Measurements from ENCODE around the gene REX1BD.
"Not testable (repeated sequence)": the region's sequence is repeated elsewhere in the genome, so short reads cannot be mapped to it uniquely, and the experiment has no call there.

The REX1BD gene

GRCh38 chr19:18580311-18580710, 8.3 kb upstream of the REX1BD start:
- no peak for DNase-seq

DNA sequence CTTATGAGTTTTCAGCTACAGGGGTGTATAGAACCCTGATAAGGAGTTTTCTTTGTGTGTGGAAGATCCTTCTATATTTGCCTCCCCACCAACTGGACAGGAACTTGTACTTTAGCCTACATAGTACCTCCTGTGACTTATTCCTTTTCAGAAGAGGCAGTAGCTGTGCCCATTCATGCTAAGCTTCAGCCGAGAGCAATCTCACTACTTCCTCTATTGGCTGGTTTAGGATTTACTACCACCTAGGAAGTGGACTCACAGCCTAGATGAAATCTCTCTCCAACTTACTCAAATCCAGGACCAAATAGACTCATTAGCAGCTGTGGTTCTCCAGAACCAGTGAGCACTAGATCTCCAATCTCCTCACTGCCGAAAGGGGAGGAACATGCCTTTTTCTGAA, 2.3 kb upstream of the REX1BD start:
- DNase-seq, result no peak

DNA sequence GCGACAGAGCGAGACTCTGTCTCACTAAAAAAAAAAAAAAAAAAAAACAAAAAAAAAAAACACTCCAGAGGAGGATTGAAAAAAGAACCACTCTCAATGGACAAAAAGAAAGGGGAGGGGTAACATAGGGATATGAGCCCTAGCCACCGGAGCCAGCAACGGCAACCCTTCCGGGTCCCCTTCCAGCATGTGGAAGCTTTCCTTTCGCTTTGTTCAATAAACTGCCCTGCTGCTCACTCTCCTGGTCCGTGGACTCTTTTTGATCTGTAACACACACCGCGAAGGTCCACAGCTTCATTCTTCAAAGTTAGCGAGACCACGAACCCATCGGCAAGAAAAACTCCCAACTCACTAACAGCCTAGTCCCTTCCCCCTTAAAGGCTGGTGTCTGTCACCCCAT, 1.0 kb upstream of the REX1BD start:
- no peak for DNase-seq

DNA sequence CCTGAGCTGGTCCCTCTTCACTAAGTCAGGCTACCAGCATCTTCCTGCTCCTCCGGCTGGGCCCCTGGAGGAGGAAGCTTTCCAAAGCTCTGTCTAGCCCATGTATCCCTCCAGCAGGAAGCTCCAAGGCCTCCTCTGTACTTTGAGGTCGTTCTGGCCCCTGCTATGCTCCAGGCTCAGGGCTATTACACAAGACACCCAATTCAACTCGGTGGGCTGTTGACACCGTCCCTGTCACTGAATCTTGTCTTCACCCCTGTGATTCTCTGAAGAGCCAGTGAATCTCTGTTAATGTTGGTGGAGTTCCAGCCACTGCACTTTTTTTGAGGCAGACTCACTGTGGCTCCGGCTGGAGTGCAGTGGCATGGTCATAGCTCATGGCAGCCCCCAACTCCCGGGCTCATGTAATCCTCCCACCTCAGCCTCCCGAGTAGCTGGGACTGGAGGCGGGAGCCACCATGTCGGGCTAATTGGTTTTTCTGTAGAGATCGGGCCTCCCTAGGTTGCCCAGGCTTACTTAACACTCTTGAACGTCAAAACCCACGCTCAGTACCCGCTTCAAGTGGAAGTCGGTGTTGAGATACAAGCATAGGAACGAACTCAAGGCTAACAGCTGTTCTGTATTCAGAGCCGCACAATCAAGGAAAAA, 512 bp upstream of the REX1BD start:
- peak; percentile 76 for DNase-seq

DNA sequence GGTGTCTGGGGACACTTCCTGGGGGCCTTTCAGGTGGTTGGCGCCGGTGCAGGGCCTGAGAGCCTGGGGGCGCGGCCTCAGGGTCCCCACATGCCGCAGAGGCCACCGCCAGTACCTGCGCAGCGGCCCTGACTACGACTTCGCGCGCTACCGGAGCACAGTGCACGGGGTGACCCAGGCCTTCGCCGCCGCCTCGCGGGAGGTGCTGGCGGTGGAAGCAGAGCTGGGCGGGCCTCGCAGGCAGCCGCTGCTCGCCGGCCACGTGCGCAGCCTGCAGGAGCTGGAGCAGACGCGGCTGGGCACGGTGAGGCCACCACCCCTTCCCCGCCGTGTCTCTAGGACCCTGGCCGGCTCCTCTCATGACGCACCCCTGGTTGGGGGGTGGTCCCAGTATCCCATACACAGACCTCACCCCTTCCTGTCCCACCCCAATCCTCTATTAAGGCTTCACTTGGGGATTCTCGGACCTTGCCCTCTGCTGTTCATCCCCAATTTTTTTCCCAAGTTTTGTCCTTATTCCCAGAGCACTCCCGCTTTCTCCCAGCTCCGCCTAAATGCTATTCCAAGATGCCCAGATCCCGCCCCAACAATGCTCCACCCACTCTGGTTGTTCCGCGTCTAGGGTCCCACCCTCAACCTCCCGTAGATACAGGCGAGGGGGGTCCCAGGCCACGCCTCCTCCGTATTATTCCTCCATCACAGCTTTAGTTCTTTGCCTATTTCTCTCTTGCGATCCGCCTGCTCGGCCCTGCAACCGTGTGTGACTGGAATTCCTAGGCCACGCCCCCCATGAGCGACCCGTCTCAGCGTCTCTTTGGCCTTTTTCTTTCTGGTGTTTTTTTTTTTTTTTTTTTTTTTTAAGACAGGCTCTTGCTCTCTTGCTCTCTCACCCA, 1.0 kb downstream of the REX1BD start:
- peak; percentile 84 for DNase-seq

DNA sequence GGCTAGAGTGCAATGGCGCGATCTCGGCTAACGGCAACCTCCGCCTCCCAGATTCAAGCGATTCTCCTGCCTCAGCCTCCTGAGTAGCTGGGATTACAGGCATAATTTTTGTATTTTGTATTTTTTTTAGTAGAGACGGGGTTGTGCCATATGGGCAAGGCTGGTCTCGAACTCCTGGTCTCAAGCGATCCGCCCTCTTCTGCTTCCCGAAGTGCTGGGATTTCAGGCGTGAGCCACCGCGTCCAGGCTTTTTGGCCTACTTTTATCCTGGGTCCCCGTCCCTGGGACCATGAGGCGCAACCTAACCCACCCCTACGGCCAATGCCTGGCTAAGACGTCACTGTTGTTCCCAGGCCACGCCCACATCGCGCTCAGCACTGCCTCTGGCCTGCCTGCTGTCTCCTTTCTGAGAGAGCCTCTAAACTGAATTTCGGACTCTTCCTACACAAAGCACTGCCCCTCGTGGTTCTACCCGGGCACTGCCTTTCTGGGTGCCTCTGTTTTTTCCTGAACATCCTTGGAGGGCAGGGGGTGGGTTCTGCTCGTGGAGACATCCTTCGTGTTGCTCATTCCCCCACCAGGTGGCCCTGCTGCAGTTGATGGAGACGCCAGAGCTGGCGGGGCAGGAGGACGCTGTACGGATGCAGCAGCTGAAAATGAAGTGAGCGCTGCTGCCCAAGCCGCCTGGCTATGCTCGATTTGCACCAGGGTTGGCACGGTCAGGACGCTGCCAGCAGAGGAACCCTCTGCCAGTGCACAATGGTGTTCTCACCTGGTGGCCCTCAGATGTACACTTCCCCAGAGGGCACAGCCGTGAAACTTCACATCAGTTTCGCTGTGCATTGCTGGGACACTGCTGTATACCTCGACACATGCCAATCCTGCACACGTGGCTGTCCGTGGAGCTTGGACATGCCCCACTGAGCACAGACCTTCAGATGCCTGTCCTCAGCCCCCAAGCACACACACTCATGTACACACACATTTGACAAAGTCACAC, 2.0 kb downstream of the REX1BD start:
- peak; percentile 98 for DNase-seq

DNA sequence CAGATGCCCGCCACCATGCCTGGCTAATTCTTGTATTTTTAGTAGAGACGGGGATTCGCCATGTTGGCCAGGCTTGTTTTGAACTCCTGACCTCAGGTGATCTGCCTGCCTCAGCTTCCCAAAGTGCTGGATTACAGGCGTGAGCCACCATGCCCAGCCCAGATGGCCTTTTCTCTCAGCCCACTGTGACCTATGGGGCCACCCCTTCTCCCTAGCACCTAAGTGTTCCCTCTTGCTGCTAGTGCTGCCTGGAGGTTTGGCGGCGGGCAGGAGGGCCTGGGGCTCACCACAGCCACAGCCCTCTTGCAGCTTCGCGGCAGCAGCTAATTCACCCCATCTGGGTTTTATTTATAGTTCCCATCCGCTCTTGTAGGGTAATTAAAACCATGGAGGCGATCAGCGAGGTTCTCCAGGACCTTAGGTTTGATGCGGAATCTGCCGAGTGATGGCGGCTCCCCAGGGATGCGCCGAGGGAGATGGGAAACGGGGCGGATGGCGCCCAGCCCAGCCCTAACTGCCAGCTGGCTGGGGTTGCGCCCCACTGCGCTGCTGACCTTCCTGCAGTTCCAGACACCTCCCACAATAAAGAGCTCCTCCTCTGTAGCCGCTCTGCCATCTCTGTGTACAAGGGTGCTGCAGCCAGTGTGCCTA, 3.3 kb downstream of the REX1BD start:
- DNase-seq, result no peak

- not testable (repeated sequence) for DNase-seq
Measured at GRCh38 chr19:18592732-18593131, 4.1 kb downstream of the REX1BD start.

DNA sequence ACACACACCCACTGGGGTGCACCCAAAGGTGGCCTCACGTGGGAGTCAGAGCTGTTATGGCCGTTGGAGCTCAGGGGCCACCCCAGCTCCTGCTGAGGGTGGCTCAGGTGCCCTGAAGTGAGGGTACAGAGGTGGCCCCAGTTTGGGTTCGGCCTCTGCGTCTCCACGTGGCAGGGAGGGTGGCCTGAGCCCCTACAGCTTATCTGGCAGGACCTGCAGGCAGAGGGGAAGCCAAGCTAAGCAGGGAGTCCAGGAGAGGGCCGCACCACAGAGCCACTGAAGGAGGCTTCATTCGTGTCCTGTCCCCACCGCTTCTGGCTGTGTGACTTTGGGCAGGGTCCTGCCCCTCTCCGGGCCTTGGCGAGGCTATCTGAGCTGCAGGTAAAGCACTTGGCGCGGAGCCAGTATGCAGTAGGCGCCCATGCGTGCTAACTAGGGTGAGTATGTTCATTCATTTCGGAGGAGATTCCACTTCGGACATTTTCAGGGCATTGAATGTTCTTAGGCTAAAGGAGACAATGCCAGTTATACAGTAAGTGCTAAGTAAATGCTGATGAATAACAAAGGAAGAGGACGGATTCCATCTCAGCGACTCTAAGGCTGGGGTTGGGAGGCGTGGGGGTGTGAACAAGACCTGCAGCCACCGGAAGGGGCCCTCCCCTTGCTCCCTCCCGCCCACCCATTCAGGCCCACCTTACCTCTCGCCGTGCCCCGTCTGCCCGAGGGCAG, 4.9 kb downstream of the REX1BD start:
- DNase-seq, result no peak

DNA sequence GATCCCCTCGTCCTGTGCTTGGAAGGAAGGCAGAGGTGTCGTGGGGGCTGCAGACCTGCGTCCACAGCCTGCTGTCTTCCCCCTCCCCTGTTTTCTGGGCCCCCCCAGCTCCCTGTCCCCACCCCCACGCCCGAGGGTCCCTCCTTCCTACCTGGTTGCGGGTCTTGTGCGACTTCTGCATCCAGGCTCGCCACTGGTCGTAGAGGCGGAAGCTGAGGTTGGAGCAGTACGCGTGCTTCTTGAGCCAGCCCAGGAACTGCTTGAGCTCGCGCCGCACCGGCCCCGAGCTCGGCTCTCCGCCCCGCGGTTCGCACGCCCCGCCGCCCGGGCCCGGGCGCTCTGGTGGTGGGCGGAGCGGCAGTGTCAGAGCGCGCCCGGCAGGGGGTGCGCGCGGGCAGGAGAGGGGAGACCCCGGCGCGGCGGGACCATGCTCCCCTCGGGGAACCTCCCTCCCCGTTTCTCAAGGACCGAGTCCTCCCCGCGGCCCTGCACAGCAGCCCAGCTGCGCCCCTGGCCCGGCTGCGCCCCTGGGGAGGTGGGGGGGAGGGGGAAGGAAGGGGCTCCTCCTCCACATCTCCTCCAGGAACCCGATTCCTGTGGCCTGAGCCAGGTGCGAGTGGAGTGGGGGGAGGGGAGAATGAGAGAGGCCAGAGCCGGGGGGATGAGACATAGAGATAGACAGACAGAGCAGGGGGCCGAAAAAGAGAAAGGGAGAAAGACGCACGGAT, 5.7 kb downstream of the REX1BD start:
- DNase-seq, result no peak

DNA sequence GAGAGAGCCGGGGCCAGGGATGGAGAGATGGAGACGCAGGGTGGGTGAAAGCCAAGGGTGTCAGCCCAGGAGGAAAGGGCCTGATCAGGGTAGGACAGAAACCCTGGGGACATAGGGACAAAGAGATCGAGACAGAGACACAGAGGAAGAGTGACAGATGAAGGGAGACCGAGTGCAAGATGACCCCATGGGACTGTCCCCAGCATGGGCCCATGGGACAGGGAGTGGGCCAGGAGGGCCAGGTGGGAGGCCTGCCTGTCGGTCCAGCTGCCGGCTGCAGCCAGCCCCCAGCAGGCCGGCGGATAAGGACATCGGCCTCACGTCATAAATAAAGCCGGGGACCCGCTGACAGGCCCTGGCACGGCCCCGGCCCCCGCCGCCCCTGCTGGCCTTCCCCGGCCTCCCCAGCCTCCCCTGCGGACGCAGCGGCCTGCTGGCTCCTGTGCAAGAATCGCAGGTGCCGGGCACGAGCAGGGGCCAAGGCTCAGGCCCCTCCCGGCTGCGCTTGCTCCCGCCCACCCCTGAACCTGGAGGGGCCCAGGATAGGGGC, 6.3 kb downstream of the REX1BD start:
- DNase-seq, result peak; percentile 23

DNA sequence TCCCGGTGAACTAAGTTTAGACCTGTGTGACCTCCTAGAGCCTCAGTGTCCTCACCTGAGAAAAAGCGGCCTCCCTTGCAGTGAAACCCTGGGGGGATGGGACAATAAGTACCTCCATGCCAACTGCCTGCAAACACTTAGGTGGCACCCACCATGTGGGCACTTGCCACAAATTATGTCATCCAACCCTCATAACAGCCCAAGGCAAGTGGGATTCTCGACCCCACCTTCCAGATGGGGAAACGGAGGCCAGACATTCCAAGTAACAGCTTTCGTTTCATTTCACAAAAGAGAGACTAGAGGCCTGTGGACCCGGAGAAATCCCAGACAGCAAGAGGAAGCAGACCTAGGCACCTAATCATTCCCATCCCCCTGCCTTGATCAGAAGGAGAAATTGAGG, 6.9 kb downstream of the REX1BD start:
- no peak for DNase-seq

DNA sequence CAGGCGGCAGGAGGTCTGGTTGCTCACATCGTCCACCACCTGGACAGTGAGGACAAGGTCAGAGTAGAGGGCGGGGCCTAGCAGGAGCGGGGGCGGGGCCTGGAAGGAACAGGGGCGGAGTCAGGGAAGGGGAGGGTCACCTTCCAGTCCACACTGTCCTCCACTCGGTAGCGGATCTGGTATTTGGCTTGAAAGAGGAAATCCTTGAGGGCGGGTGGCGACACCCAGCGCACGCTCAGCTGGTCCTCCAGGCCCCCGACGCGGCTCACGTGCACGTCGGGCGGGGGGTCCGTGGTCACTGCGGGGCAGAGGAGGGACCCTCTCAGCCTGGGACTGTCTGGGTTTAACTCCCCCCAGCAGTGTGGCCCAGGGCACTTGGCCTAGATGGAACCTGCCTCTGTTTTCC, 8.2 kb downstream of the REX1BD start:
- DNase-seq, result peak; percentile 78

GRCh38 chr19:18597809-18598660, 9.4 kb downstream of the REX1BD start:
- DNase-seq, result no peak

DNA sequence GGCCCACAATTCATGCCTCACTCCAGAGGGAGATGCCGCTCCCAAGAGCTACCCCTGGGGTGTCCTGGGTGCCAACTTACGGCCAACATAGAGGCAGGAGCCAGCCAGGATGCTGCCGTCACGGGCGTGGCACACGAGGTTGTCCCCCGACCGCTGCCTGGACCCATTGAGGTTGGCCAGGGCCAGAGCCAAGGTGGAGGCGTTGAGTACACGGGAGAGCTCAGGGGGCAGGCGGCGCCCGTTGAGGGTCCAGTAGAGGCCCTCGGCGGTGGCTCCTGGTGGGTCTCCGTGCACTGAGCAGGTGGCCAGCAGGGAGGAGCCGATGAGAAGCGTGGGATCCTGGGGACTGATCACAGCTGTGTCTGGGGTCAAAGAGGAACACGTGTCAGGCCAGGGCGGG, 10.9 kb downstream of the REX1BD start:
- no peak for DNase-seq

DNA sequence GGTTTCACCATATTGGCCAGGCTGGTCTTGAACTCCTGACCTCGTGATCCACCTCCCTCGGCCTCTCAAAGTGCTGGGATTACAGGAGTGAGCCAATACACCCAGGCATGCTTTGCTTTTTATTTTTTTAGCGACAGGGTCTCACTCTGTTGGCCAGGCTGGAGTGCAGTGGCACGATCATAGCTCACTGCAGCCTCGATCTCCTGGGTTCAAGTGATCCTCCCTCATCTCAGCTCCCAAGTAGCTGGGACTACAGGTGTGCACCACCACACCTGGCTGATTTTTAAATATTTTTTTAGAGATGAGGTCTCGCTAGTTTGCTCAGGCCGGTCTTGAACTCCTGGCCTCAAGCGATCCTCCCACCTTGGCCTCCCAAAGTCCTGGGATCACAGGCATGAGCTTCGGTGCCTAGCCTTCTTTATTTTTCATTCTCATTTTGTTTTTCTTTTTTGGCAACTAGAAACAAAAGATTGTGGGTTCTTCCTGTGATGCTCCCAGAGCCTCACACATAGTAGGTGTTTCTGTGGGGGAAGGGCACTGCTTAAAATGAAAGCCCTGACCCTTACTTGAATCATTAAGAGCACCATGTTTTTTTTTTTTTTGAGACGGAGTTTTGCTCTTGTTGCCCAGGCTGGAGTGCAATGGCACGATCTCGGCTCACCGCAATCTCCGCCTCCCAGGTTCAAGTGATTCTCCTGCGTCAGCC, 12.2 kb downstream of the REX1BD start:
- not testable (repeated sequence) for DNase-seq

DNA sequence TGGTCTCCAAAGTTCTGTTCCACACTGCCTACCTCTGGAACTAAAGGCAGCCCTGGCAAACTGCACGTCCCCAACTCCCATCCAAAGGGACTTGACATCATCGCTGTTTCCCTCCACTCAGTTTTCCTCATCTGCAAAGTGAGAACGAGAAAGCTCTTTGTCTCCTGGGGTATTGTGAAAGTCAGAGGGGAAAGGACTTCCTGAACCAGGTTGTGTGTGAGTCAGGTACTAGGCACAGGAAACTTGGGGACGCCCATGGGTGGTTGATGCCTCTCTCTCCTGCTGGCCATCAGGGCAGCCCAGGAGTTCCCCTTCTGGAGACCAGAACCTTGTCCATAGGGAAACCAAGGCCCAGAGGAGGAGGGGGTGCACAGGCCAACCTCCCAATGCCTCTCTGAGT, 13.3 kb downstream of the REX1BD start:
- no peak for DNase-seq

DNA sequence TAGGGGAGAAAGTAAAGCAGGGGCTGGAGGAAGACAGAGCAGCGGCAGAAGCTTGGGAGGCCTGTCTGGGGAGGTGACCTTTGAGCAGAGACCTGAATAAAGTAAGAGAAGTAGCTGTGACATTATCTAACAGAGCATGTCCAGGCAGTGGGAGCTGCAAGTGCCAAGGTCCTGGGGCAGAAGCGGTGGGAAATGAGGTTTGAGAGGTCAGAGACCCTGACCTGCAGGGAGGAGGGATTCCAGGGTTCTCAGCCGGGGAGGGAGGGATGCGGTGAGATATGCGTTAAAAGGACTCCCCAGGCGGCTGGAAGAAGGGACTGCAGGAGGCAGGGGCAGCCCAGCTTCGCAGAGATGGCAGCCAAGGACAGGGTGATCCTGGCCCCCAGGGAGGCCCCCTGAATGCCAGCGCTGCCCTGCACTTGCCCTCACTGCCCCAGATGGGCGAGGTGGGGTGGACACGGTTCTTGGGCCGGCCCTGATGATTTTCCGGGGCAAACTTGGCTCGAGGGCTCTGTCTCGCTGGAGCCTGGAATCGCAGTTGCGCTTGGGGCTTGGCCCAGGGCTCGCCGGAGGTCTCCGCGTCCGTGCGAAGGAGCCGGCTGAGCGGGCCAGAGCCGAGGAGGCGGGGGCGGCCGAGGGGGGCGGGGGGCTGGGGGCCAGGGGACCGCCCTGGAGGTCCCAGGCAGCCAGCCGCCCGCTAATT, 14.8 kb downstream of the REX1BD start:
- DNase-seq, result no peak
